SK-N-SH treated with all-trans-retinoic acid at 6 μM for 48 hours (cell line): Measurements from ENCODE around the gene PURB.

Experiments
- ATAC-seq: fragments of 200-7000 bp; cut with Tn5 transposase; 3 replicates; pipeline ENCODE4 v1.9.1; 2020; ENCODE audit warnings: mild to moderate bottlenecking, moderate library complexity
- ARNTL ChIP-seq: fragments of 450-650 bp; formaldehyde crosslinking; IDR thresholded peaks from 2 replicates; pipeline ENCODE4 v1.5.0; 2020; ENCODE audit warnings: low read depth, mild to moderate bottlenecking, moderate library complexity, borderline replicate concordance
- BACH2 ChIP-seq: fragments of 250-450 bp; sonication (Bioruptor Pico); IDR thresholded peaks from 2 replicates; pipeline ENCODE4 v1.9.0; 2021; ENCODE audit warnings: mild to moderate bottlenecking, borderline replicate concordance
- CREB5 ChIP-seq: fragments of 250-450 bp; sonication (Bioruptor Pico); IDR thresholded peaks from 2 replicates; pipeline ENCODE4 v1.5.1; 2020; ENCODE audit warnings: low read depth, mild to moderate bottlenecking, moderate library complexity
- CSDC2 ChIP-seq: fragments of 250-450 bp; sonication (Bioruptor Pico); IDR thresholded peaks from 2 replicates; pipeline ENCODE4 v1.5.0; 2020; ENCODE audit warnings: mild to moderate bottlenecking, moderate library complexity
- CSRNP3 ChIP-seq: fragments of 250-450 bp; sonication (Bioruptor Pico); IDR thresholded peaks from 2 replicates; pipeline ENCODE4 v1.5.1; 2021; ENCODE audit warnings: mild to moderate bottlenecking, moderate library complexity
- ESRRG ChIP-seq: fragments of 250-450 bp; sonication (Bioruptor Pico); IDR thresholded peaks from 2 replicates; pipeline ENCODE4 v1.6.1; 2021; ENCODE audit warnings: mild to moderate bottlenecking
- GLIS3 ChIP-seq: fragments of 250-450 bp; sonication (Bioruptor Pico); IDR thresholded peaks from 2 replicates; pipeline ENCODE4 v1.5.0; 2020; ENCODE audit warnings: mild to moderate bottlenecking, moderate library complexity
- ISL1 ChIP-seq: fragments of 250-450 bp; sonication (Bioruptor Pico); IDR thresholded peaks from 2 replicates; pipeline ENCODE4 v2.1.2; 2022; ENCODE audit warnings: mild to moderate bottlenecking, moderate library complexity
- PATZ1 ChIP-seq: fragments of 250-450 bp; sonication (Bioruptor Pico); IDR thresholded peaks from 2 replicates; pipeline ENCODE4 v1.8.0; 2020; ENCODE audit warnings: mild to moderate bottlenecking, moderate library complexity, borderline replicate concordance
- POU6F1 ChIP-seq: fragments of 250-450 bp; sonication (Bioruptor Pico); IDR thresholded peaks from 2 replicates; pipeline ENCODE4 v1.8.0; 2021; ENCODE audit warnings: low read depth, mild to moderate bottlenecking, moderate library complexity, borderline replicate concordance
- RARB ChIP-seq: fragments of 250-450 bp; sonication (Bioruptor Pico); IDR thresholded peaks from 2 replicates; pipeline ENCODE4 v1.8.0; 2021; ENCODE audit warnings: mild to moderate bottlenecking, moderate library complexity
- SNAI2 ChIP-seq: fragments of 250-450 bp; sonication (Bioruptor Pico); IDR thresholded peaks from 2 replicates; pipeline ENCODE4 v1.5.0; 2020; ENCODE audit warnings: mild to moderate bottlenecking, moderate library complexity
- TCF4 ChIP-seq: fragments of 250-450 bp; sonication (Bioruptor Pico); IDR thresholded peaks from 2 replicates; pipeline ENCODE4 v1.8.0; 2021; ENCODE audit warnings: mild to moderate bottlenecking, moderate library complexity, borderline replicate concordance
- TOX ChIP-seq: fragments of 250-450 bp; sonication (Bioruptor Pico); IDR thresholded peaks from 2 replicates; pipeline ENCODE4 v1.8.0; 2021; ENCODE audit warnings: mild to moderate bottlenecking, moderate library complexity, borderline replicate concordance
- TSHZ2 ChIP-seq: fragments of 250-450 bp; sonication (Bioruptor Pico); IDR thresholded peaks from 2 replicates; pipeline ENCODE4 v1.5.0; 2020; ENCODE audit warnings: mild to moderate bottlenecking, moderate library complexity
- ZC3H10 ChIP-seq: fragments of 250-450 bp; sonication (Bioruptor Pico); IDR thresholded peaks from 2 replicates; pipeline ENCODE4 v1.5.1; 2021; ENCODE audit warnings: mild to moderate bottlenecking, moderate library complexity
- ZFP30 ChIP-seq: fragments of 450-650 bp; formaldehyde crosslinking; IDR thresholded peaks from 2 replicates; pipeline ENCODE4 v1.5.0; 2022; ENCODE audit warnings: mild to moderate bottlenecking, moderate library complexity
- ZNF565 ChIP-seq: fragments of 450-650 bp; formaldehyde crosslinking; conservative IDR thresholded peaks from 2 replicates; pipeline ENCODE4 v1.5.0; 2020; ENCODE audit warnings: low read depth, mild to moderate bottlenecking, moderate library complexity
- ZNF70 ChIP-seq: fragments of 450-650 bp; formaldehyde crosslinking; IDR thresholded peaks from 2 replicates; pipeline ENCODE4 v1.5.0; 2020; ENCODE audit warnings: mild to moderate bottlenecking, moderate library complexity
- ZNF8 ChIP-seq: fragments of 450-650 bp; formaldehyde crosslinking; IDR thresholded peaks from 2 replicates; pipeline ENCODE4 v1.5.0; 2020; ENCODE audit warnings: mild to moderate bottlenecking, moderate library complexity

Gene PURB

GRCh38 chr7:44854644-44855364 lies 30.5 kb downstream of the PURB start:
- ATAC-seq, result no peak
- no peak for TF ChIP-seq ZC3H10 (CRISPR knock-in tag)
- TF ChIP-seq GLIS3 (CRISPR knock-in tag), result no peak
- no peak for TF ChIP-seq TCF4 (CRISPR knock-in tag)

- TF ChIP-seq ZNF70 (no peak), CREB5 (CRISPR knock-in tag) (no peak), PATZ1 (no peak), TCF4 (CRISPR knock-in tag) (no peak), TOX (CRISPR knock-in tag) (no peak), POU6F1 (CRISPR knock-in tag) (no peak), GLIS3 (CRISPR knock-in tag) (no peak), ZFP30 (CRISPR knock-in tag) (no peak), TSHZ2 (no peak), ZNF565 (no peak), CSDC2 (CRISPR knock-in tag) (no peak), ESRRG (CRISPR knock-in tag) (no peak), CSRNP3 (CRISPR knock-in tag) (no peak), ZNF8 (no peak), ISL1 (CRISPR knock-in tag) (no peak), BACH2 (CRISPR knock-in tag) (no peak), RARB (CRISPR knock-in tag) (no peak)
- no peak for ATAC-seq
Observed at GRCh38 chr7:44853391-44853790, 31.9 kb downstream of the PURB start.

- TF ChIP-seq ZNF70, result no peak
- no peak for TF ChIP-seq SNAI2
- no peak for TF ChIP-seq ZNF565
- TF ChIP-seq POU6F1 (CRISPR knock-in tag), result no peak
- TF ChIP-seq PATZ1, result no peak
- no peak for TF ChIP-seq ESRRG (CRISPR knock-in tag)
- no peak for TF ChIP-seq ISL1 (CRISPR knock-in tag)
- no peak for TF ChIP-seq ARNTL (CRISPR knock-in tag)
- no peak for TF ChIP-seq ZC3H10 (CRISPR knock-in tag)
- ATAC-seq, result no peak
Observed at GRCh38 chr7:44852590-44852989, 32.7 kb downstream of the PURB start.
